ENCODE results near the gene MCOLN1.

- TF ChIP-seq EZH2 (IDR thresholded peaks at IDR 0.05; ENCODE audit: borderline replicate concordance, low read depth, low read length, poor library complexity, severe bottlenecking) (no peak), CTCF (conservative IDR thresholded peaks at IDR 0.05; ENCODE audit: low read depth, low read length) (no peak)
Measured at GRCh38 chr19:7545300-7545699, 22.9 kb downstream of the MCOLN1 start.

Data from A673 (cell line).